Activated CD8-positive, alpha-beta memory T cell treated with anti-CD3 and anti-CD28 coated beads, Interleukin-2, amount 50 U/mL, for 1 hour (primary cell): ENCODE results near the gene CLOCK.

Experiments
- DNase-seq: peaks from one replicate; pipeline ENCODE4 v3.0.0-alpha.2; 2020; ENCODE audit errors: extremely low read depth

The CLOCK gene

DNA sequence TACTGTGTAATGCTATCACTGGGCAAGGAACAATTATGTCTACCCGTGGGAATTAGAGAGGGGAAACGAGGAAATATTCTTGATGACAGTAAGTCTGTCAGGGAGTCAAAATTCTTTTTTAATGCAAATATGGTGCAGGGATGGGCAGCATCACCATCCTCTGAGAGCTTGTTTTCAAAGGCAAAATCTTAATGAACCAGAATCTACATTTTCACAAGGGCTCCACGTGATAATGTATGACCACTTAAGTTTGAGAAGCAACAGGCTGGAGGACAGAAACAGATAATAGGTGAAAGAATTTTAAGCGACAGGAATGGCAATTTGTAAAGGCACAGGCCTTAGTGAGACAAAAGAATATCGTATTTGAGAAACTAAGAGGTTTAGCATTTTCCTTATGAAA, 63.4 kb downstream of the CLOCK start:
- DNase-seq: no peak

DNA sequence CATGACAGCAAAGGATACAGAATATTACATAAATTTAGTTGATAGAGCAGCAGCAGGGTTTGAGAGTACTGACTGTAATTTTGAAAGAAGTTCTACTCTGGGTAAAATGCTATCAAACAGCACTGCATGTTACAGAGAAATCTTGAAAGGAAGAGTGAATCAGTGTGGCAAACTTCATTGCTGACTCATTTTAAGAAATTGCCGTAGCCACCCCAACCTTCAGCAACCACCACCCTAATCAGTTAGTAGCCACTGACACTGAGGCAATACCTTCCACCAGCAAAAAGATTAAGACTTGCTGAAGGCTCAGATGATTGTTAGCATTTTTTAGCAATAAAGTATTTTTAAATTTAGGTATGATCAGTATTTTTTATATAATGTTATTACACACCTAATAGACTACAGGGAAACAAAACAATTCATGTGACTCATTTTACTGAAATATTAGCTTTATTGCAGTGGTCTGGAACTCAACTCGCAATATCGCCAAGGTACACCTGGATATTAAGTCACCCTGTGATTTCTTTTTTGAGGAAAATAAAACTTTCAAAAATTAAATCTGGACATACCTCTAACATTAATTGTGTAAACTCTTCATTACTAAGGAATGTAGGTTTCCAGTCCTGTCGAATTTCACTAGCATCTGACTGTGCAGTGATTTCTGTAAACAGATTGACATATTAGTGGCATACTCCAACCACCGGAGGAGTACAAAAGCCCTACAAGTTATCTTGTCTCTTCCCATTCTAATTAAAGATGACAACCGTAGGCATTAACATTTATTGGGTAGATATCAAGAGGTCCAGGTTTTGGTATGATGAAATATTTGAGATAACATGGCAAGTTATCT, 71.1 kb downstream of the CLOCK start:
- no peak for DNase-seq

DNA sequence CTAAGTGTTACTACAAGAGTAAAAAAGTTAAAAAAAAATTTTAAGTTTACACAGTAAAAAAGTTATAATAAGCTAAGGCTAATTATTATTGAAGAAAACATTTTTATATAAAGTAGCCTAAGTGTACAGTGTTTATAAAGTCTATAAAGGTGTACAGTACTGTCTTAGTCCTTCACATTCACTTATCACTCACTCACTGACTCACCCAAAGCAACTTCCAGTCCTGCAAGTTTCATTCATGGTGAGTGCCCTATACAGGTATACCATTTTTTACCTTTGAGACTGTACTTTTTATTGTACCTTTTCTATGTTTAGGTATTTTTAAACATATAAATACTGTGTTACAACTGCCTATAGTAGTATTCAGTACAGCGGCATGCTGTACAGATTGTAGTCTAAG, 76.7 kb downstream of the CLOCK start:
- no peak for DNase-seq

DNA sequence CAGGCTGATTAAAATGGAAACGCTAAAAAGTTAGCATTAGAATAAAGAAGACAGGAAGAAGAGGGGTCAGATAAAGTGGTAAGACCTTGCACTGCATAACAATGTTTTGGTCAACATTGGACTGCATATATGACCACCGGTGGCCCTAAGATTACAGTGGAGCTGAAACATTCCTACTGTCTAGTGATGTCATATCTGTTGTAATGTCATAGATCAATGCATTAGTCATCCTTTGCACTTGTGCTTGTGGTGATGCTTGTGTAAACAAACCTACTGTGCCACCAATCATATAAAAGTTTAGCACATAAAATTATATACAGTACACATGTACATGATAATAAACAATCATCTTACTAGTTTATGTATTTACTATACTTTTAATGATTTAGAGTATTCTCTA, 78.0 kb downstream of the CLOCK start:
- no peak for DNase-seq

DNA sequence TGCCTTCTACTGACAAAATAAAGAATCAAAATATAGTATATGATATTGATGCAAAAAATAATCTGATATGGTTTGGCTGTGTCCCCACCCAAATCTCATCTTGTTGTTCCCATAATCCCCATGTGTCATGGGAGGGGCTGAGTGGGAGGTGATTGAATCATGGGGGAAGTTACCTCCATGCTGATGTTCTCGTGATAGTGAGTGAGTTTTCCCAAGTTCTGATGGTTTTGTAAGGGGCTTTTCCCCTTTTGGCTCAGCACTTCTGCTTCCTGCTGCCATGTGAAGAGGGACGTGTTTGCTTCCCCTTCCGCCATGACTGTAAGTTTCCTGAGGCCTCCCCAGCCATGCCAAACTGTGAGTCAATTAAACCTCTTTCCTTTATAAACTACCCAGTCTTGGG, 80.7 kb downstream of the CLOCK start:
- no peak for DNase-seq

DNA sequence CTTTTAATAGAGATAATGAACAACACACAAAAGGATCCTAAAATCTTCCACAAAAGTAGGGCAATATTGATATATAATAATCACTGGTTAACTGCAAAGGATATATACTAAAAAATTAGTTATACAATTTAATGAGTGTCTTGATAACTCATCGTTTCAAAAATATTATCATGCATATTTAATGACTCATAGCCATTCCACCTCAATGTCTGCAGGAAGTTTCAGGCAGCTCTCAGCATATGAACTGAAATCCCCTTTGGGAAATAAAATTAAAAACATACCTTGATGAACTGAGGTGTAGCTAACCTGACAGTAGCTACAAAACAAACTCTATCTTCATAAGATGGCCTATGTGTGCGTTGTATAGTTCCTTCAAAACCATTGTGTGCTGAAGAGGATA, 88.1 kb downstream of the CLOCK start:
- DNase-seq: no peak

DNA sequence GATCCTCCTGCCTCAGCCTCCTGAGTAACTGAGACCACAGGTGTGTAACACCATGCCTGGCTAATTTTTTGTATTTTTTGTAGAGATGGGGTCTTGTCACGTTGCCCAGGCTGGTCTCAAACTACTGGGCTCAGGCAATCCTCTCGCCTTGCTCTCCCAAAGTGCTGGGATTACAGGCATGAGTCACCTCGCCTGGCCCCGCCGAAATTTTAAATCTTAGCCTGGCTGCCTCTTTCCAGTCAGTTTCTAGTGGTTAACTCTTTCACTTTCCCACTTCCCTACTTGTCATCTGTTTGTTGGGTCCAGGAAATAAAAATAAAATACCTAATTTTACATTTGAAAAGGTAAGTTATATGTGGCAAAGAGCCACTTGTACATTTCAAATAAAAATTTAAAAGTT, 88.5 kb downstream of the CLOCK start:
- DNase-seq: no peak

DNA sequence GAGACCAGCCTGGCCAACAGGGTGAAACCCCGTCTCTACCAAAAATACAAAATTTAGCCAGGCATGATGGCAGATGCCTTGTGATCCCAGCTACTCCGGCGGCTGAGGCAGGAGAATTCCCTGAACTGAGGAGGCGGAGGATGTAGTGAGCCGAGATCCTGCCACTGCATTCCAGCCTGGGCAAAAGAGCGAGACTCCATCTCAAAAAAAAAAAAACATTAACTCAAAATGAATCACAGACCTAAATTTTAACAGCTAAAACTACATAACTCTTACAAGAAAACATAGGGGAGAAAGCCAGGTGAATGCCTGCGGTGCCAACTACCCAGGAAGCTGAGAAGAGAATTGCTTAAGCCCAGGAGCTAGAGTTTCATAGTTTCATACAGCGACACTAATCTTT, 96.1 kb downstream of the CLOCK start:
- no peak for DNase-seq

DNA sequence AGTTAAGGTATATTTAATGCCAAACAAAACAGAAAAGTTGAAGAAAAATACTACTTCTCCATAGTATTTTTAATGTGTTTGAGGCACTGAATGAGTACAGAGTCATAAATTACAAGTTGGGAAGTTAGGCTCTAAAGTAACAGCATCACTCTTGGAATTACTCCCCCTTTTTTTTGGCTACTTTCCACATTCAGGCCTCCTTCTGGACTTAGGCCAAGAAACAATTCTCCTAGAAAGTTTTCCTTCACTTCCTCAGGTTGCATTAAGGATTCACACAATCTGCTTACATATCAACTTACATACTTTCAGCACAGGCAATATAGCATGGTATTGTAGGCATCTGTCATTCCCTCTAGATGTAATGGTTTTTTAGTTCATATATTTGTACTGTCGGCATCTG, 98.9 kb downstream of the CLOCK start:
- DNase-seq: no peak

DNA sequence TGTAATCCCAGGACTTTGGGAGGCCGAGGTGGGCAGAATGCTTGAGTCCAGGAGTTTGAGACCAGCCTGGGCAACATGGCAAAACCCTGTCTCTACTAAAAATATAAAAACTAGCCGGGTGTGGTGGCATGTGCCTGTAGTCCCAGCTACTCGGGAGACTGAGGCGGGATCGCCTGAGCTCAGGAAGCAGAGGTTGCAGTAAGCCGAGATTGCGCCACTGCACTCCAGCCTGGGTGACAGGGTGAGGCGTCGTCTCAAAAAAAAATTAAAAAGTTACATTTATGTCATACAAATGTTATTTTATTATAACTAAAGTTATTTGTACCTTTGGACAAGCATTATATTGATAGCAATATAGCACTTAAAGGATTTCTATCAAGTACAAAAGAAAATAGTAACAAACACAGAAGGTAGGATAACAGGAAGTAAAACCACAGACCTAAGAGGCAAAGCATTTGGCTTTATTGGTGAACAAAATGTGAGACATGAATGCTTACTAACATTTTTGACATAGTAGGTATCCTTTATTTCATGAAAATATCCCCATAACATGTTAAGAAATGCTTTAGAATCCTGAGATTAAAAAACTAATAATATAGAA, 99.5 kb downstream of the CLOCK start:
- no peak for DNase-seq

DNA sequence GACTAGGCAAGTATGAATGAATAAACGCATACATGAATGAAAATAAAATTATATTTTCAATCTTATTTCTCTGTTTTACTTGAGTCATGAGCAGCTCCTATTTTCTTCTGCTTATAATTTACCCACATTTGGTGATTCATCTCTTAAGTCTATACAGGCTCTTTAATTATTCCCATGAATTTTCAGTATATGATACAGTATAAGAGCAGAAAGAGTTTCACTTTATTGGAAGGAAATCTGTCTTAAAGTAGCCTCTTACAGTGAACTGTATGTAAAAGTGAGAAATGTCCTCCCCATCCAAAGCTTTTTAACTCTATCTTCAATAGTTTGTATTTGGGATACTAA, 100.2 kb downstream of the CLOCK start:
- DNase-seq: no peak

DNA sequence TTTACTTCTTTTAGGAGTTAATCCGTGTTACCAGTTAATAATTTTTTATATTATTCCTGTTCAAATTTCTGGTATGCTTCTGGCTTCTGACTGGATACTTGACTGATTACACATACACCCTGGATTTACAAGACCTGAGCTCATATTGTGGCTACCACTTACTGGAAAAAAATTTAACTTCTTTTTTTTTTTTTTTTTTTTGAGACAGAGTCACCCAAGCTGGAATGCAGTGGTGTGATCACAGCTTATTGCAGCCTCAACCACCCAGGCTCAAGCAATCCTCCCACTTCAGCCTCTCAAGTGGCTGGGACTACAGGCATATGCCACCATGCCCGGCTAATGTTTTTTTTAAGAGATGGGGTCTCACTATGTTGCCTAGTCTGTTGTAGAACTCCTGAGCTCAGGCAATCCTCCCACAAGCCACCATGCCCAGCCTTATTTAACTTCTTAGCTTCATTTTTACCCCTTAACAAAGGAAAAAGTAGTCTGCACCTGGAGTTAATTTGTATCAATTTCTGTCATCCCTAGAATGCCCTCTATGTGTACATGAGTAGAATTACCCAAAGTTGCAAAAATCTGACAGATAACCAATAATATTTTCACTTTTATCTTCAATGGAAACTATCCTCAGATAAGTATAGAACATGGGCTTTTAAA, 100.7 kb downstream of the CLOCK start:
- DNase-seq: no peak

DNA sequence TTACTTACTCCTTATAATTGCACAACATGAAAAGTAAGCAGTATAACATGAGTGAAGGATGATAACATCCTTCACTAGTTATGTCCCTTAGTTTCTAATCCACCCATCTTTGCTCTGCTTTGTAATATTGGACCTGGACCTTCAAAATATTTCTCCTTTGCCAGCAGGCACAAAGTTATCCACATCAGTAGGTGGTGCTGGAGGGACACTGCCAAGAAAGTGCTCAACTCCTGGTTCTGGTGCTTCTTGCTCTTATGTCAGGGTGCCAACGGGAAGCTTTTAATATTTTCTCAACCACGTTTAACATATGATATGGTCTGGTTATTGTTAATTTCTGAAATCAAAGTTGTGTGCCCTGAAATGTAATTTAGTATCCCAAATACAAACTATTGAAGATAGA, 101.9 kb downstream of the CLOCK start:
- DNase-seq: no peak

DNA sequence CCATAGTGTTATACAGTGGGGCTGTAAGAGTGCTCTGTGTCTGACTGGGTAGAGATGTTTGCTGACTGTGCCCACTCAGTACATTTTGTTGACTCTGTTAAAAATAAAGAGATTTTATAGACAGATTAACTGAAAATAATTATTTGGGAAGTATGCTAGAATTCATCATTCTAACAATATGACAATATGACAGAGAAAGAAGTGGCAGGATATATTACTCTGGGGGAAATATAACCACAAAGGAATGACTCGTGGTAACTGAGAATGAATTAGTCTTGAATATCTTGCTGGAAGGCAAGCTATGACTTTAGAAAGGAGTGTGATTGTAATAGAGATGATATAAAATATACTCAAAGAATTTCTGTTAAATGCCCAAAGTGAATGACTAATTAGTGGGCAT, 104.2 kb downstream of the CLOCK start:
- no peak for DNase-seq

DNA sequence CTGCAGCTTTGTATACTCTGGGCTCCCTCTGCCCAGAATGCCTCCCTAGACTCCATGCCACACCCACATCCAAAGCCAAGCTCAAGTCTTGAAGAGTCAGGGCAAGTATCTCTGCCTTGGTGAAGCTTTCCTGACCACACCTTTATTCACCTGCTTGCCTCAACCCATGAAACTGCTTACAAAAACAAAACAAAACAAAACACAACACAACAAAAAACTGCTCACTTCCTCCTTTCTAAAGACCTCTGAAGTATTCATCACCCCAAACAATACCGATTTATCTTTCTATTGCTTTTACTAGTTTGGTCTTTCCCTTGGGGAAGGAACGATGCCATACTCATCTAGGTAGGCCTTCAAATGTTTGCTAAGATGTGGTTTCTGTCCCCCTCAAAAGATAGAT, 105.9 kb downstream of the CLOCK start:
- no peak for DNase-seq

DNA sequence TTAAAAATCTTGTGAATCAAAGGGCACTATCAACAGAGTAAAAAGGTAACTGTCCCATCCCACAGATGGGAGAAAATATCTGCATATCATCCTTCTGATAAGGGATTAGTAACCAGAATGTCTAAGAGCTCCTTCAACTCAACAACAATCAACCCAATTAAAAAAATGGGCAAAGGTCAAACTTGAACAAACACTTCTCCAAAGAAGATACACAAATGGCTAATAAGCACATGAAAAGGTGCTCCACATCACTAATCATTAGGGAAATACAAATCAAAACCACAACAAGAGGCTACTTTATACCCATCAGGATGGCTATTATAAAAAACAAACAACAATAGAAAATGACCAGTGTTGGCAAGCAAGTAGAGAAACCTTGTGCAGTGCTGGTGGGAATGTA, 107.7 kb downstream of the CLOCK start:
- no peak for DNase-seq

DNA sequence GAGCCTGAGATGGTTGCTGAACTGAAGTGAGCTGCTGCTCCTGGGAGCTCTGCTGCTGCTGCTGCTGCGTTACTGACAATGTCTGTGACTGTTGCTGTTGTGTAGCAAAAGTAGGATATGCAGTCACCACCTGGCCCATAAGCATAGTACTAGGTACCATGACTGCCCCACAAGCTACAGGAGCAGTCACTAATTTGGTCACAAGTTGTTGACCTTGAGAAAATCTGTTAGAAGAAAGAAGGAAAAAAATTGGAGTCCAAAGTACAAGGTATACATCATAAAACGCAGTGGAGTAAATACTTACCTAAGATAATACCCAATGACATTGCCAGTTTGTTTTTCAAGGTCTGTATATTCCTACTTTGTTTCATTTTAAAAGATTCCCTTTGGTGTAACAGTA, 108.4 kb downstream of the CLOCK start:
- DNase-seq: no peak

DNA sequence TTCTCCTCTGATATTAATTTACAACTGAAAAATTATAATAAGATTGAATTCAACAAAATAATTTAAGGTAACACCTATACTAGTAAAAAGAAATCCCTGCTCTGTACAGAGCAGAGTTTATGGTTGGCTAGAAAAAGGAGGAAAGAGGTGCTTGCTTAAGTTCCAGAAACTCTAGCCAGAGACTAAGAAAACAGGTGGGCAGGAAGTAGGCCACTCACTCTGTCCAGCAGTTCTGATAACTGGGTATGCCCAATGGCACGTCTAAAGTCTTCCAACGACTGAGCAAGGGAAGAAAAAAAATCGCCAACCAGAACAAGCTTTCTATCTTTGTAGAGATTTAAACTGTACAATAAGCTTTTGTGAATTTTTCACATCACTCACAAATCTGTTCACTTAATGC, 108.9 kb downstream of the CLOCK start:
- no peak for DNase-seq

DNA sequence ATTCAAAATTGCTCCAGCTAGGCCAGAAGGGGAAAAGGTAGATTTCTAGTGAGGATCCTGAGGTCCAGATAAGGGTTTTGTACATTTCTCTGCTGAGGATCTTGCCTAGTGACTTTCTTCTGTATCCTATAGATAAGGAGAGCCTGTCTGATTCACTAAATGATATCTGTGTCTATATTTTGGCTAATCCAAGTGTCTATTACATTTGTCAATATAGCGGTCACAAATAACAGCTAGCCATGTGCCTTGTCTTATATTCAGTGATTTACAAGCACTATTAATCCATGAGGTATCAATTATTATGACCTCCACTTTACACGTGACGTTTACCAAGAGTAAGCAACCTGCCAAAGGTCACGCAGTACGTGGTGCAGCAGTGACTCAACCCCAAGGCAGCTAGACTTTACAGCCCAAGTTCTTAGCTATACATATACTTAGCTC, 109.3 kb downstream of the CLOCK start:
- no peak for DNase-seq

DNA sequence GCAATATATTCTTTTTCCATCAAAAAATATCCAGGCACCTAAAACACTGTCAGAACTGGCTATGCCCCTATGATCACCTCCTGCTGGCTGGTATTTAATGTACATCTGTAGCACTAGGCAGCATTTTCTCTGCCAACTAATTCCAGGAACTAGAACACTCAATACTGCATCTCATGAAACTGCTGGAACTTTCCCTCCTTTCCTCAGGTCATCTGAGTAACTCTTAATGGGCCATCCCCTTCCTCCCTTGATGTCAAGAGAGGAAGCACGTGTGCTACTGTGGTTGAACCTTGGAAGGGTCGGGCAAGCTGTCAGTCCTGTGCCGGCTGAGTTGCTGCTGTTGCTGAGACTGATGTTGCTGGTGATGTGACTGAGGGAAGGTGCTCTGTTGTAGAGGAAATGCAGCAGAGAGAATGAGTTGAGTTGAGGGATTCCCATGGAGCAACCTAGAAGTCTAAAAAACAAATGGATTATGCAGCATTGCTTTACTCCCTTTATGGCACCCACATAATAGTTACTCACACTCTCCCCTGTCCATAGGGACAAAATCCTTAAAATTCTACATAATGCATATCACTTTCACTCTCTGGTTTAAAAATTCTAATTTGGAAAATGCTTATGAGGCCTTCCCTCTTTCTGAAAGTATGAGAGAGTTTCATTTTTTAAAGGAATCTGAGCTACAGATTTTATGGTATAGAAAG, 111.4 kb downstream of the CLOCK start:
- DNase-seq: no peak

DNA sequence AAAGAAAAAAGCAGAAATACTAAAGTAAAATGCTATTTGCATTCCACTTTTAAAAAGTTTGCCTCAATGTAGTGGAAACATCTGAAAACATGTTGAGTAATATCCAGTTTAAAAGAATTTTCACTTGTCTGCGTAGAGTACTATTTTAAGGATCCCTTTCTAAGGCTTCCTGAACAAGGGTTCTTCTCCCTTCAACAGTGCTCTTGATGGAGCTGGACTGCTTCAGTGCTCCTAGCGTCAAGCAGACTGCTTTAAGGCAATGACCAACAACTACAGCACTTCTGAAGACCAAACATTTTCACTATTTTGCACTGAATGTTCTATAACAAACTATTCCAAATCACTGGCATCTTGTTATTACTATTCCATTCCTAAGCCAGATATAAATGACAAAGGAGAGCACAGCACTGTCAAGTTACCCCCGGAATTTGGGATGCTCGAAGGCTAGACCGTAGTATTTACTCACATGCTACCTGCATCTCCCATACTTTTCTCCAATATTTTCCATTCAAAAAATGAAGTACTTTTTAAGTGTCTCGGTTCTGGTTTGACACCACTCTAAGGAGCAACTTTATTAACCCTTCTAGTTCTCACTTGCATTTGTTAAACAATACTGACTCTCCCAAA, 114.9 kb downstream of the CLOCK start:
- no peak for DNase-seq

DNA sequence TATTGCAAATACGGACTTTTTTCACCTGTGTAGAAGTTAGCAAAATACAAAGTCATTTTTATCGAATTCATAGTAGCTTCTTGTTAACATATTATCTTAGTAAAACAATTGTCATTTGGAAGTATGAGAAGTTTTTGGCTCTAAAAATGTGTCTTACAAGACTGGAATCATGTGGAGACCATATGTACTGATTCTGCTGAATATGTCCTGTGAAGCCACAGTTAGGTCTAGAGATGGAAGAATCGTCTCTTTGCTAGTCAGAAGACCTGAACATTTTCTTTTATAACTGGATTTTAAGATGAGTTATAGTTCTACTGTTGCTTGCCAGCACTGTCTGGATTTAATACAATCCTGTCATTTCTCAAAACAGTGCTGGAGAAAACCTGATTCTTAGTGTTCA, 121.9 kb downstream of the CLOCK start:
- no peak for DNase-seq
